Stimulated activated naive CD8-positive, alpha-beta T cell treated with anti-CD3 and anti-CD28 coated beads, Interleukin-15, Interleukin-2, amounts not matched to agents 100 ng/mL and 50 ng/mL, for 24 hours (primary cell): ENCODE data around the gene OPCML.

Experiments used
- H3K27ac Mint-ChIP-seq: one replicate; pipeline ENCODE4 v1.8.0; 2021; ENCODE audit warnings: mild to moderate bottlenecking, mixed read lengths
- H3K27me3 Mint-ChIP-seq: one replicate; pipeline ENCODE4 v1.8.0; 2021; ENCODE audit warnings: mixed read lengths
- H3K36me3 Mint-ChIP-seq: one replicate; pipeline ENCODE4 v1.8.0; 2021; ENCODE audit warnings: low read depth, mixed read lengths
- H3K4me1 Mint-ChIP-seq: one replicate; pipeline ENCODE4 v1.8.0; 2021; ENCODE audit warnings: low read depth, mixed read lengths
- H3K4me3 Mint-ChIP-seq: one replicate; pipeline ENCODE4 v1.8.0; 2021; ENCODE audit warnings: mild to moderate bottlenecking, mixed read lengths
- H3K9me3 Mint-ChIP-seq: one replicate; pipeline ENCODE4 v1.8.0; 2021; ENCODE audit warnings: mixed read lengths

Gene OPCML

GRCh38 chr11:133160754-133161153 lies 371.5 kb downstream of the OPCML start:
- Mint-ChIP-seq H3K27me3 (peaks cover 10% of the 10 kb centered on the region), H3K9me3 (no peaks in the 10 kb centered on the region), H3K27ac (no peak overlapping the region)

GRCh38 chr11:133156986-133157745 lies 375.1 kb downstream of the OPCML start:
- Mint-ChIP-seq H3K27ac (no peak overlapping the region), H3K4me3 (no peak overlapping the region), H3K4me1 (no peaks in the 10 kb centered on the region), H3K9me3 (no peaks in the 10 kb centered on the region), H3K27me3 (peaks cover 11% of the 10 kb centered on the region), H3K36me3 (no peaks in the 10 kb centered on the region)

More at GRCh38 chr11:133160754-133161153, 371.5 kb downstream of the OPCML start:
- Mint-ChIP-seq H3K4me3 (no peak overlapping the region), H3K36me3 (no peaks in the 10 kb centered on the region), H3K4me1 (no peaks in the 10 kb centered on the region)

GRCh38 chr11:133154781-133155180 lies 377.5 kb downstream of the OPCML start:
- Mint-ChIP-seq H3K4me3 (no peak overlapping the region), H3K4me1 (no peaks in the 10 kb centered on the region), H3K36me3 (no peaks in the 10 kb centered on the region), H3K27me3 (peaks cover 11% of the 10 kb centered on the region), H3K9me3 (no peaks in the 10 kb centered on the region), H3K27ac (no peak overlapping the region)

GRCh38 chr11:133154076-133154475 lies 378.2 kb downstream of the OPCML start:
- Mint-ChIP-seq H3K9me3 (no peaks in the 10 kb centered on the region), H3K27me3 (peaks cover 11% of the 10 kb centered on the region), H3K27ac (no peak overlapping the region), H3K4me3 (no peak overlapping the region), H3K4me1 (no peaks in the 10 kb centered on the region), H3K36me3 (no peaks in the 10 kb centered on the region)

GRCh38 chr11:133153031-133153430 lies 379.3 kb downstream of the OPCML start:
- Mint-ChIP-seq H3K27me3 (peaks cover 11% of the 10 kb centered on the region), H3K4me3 (no peak overlapping the region), H3K27ac (no peak overlapping the region), H3K36me3 (no peaks in the 10 kb centered on the region), H3K4me1 (no peaks in the 10 kb centered on the region), H3K9me3 (no peaks in the 10 kb centered on the region)

- Mint-ChIP-seq H3K4me1 (no peaks in the 10 kb centered on the region), H3K4me3 (no peak overlapping the region), H3K27ac (no peak overlapping the region), H3K9me3 (peaks cover 10% of the 10 kb centered on the region), H3K36me3 (no peaks in the 10 kb centered on the region), H3K27me3 (peaks cover 3% of the 10 kb centered on the region)
Measured at GRCh38 chr11:133149698-133150097, 382.6 kb downstream of the OPCML start.

GRCh38 chr11:133147625-133148024 lies 384.7 kb downstream of the OPCML start:
- Mint-ChIP-seq H3K4me3 (no peak overlapping the region), H3K27me3 (peaks cover 3% of the 10 kb centered on the region), H3K9me3 (peaks cover 11% of the 10 kb centered on the region), H3K36me3 (no peaks in the 10 kb centered on the region), H3K4me1 (no peaks in the 10 kb centered on the region), H3K27ac (no peak overlapping the region)

- no peaks in the 10 kb centered on the region for H3K36me3 Mint-ChIP-seq
- H3K27me3 Mint-ChIP-seq = peaks cover 4% of the 10 kb centered on the region
- no peaks in the 10 kb centered on the region for H3K4me1 Mint-ChIP-seq
- no peak overlapping the region for H3K4me3 Mint-ChIP-seq
- peaks cover 11% of the 10 kb centered on the region for H3K9me3 Mint-ChIP-seq
- no peak overlapping the region for H3K27ac Mint-ChIP-seq
Measured at GRCh38 chr11:133146697-133147306, 385.5 kb downstream of the OPCML start.

- peaks cover 10% of the 10 kb centered on the region for H3K27me3 Mint-ChIP-seq
- H3K27ac Mint-ChIP-seq = no peak overlapping the region
- H3K9me3 Mint-ChIP-seq = no peaks in the 10 kb centered on the region
- H3K4me1 Mint-ChIP-seq = no peaks in the 10 kb centered on the region
- no peaks in the 10 kb centered on the region for H3K36me3 Mint-ChIP-seq
- H3K4me3 Mint-ChIP-seq = no peak overlapping the region
Measured at GRCh38 chr11:133137939-133138338, 394.4 kb downstream of the OPCML start.

- no peak overlapping the region for H3K27ac Mint-ChIP-seq
Measured at GRCh38 chr11:133137270-133137669, 395.0 kb downstream of the OPCML start.

GRCh38 chr11:133136376-133136775 lies 395.9 kb downstream of the OPCML start:
- no peak overlapping the region for H3K4me3 Mint-ChIP-seq
- H3K4me1 Mint-ChIP-seq = no peaks in the 10 kb centered on the region
- no peaks in the 10 kb centered on the region for H3K9me3 Mint-ChIP-seq
- no peak overlapping the region for H3K27ac Mint-ChIP-seq
- no peaks in the 10 kb centered on the region for H3K36me3 Mint-ChIP-seq
- H3K27me3 Mint-ChIP-seq = peaks cover 7% of the 10 kb centered on the region

More at GRCh38 chr11:133137270-133137669, 395.0 kb downstream of the OPCML start:
- Mint-ChIP-seq H3K27me3 (peaks cover 10% of the 10 kb centered on the region), H3K9me3 (no peaks in the 10 kb centered on the region), H3K36me3 (no peaks in the 10 kb centered on the region), H3K4me3 (no peak overlapping the region), H3K4me1 (no peaks in the 10 kb centered on the region)

- H3K9me3 Mint-ChIP-seq = no peaks in the 10 kb centered on the region
- H3K27ac Mint-ChIP-seq = no peak overlapping the region
- H3K36me3 Mint-ChIP-seq = no peaks in the 10 kb centered on the region
- no peak overlapping the region for H3K4me3 Mint-ChIP-seq
- H3K27me3 Mint-ChIP-seq = peaks cover 7% of the 10 kb centered on the region
- H3K4me1 Mint-ChIP-seq = no peaks in the 10 kb centered on the region
Measured at GRCh38 chr11:133134314-133135173, 397.8 kb downstream of the OPCML start.

- no peak overlapping the region for H3K4me3 Mint-ChIP-seq
Measured at GRCh38 chr11:133133606-133134005, 398.7 kb downstream of the OPCML start.

GRCh38 chr11:133133050-133133449 lies 399.3 kb downstream of the OPCML start:
- Mint-ChIP-seq H3K27me3 (peaks cover 7% of the 10 kb centered on the region), H3K27ac (no peak overlapping the region), H3K9me3 (no peaks in the 10 kb centered on the region), H3K36me3 (no peaks in the 10 kb centered on the region), H3K4me3 (no peak overlapping the region), H3K4me1 (no peaks in the 10 kb centered on the region)

More at GRCh38 chr11:133133606-133134005, 398.7 kb downstream of the OPCML start:
- H3K4me1 Mint-ChIP-seq = no peaks in the 10 kb centered on the region
- no peak overlapping the region for H3K27ac Mint-ChIP-seq
- no peaks in the 10 kb centered on the region for H3K36me3 Mint-ChIP-seq
- no peaks in the 10 kb centered on the region for H3K9me3 Mint-ChIP-seq
- peaks cover 7% of the 10 kb centered on the region for H3K27me3 Mint-ChIP-seq

GRCh38 chr11:133127741-133128140 lies 404.6 kb downstream of the OPCML start:
- no peak overlapping the region for H3K27ac Mint-ChIP-seq
- no peaks in the 10 kb centered on the region for H3K4me1 Mint-ChIP-seq
- no peaks in the 10 kb centered on the region for H3K27me3 Mint-ChIP-seq
- no peak overlapping the region for H3K4me3 Mint-ChIP-seq
- no peaks in the 10 kb centered on the region for H3K9me3 Mint-ChIP-seq
- no peaks in the 10 kb centered on the region for H3K36me3 Mint-ChIP-seq
